GM19025 (cell line): ENCODE measurements around the gene ATP6V1G2.
A peak's percentile ranks its signal among the peaks of the same experiment; 100 is the strongest.

Experiments
- ATAC-seq: cut with Tn5 transposase; IDR thresholded peaks from one replicate; pipeline ENCODE4 v1.9.1; 2021; ENCODE audit warnings: mild to moderate bottlenecking, low read depth, moderate library complexity; ENCODE audit not compliant: unreplicated experiment

Gene ATP6V1G2

GRCh38 chr6:31576897-31577578, 30.6 kb upstream of the ATP6V1G2 start:
- ATAC-seq: no peak

GRCh38 chr6:31575952-31576685, 29.7 kb upstream of the ATP6V1G2 start:
- ATAC-seq: no peak

- ATAC-seq: no peak
These were observed 29.0 kb upstream of the ATP6V1G2 start, which contains the start of gene TNF for GRCh38 chr6:31575335-31575901. TNF (plus strand) TSS chr6:31575565; CDS start chr6:31575742, 177 bp downstream.

GRCh38 chr6:31574106-31575061, 28.0 kb upstream of the ATP6V1G2 start:
- ATAC-seq: no peak

- ATAC-seq: no peak
These were observed 27.1 kb upstream of the ATP6V1G2 start for GRCh38 chr6:31573239-31574105.

- peak; percentile 54 for ATAC-seq
These were observed 25.9 kb upstream of the ATP6V1G2 start, which contains the start of gene LTA for GRCh38 chr6:31572041-31572911. LTA (plus strand) TSS chr6:31572289; CDS start chr6:31572743, 454 bp downstream.

GRCh38 chr6:31569861-31570536, 23.6 kb upstream of the ATP6V1G2 start:
- no peak for ATAC-seq

- ATAC-seq: peak; percentile 62
These were observed 22.1 kb upstream of the ATP6V1G2 start for GRCh38 chr6:31568537-31568961.

GRCh38 chr6:31567531-31568370, 21.3 kb upstream of the ATP6V1G2 start:
- ATAC-seq: no peak

GRCh38 chr6:31560697-31561058, 14.3 kb upstream of the ATP6V1G2 start:
- ATAC-seq: no peak

- ATAC-seq: peak; percentile 76
These were observed 13.7 kb upstream of the ATP6V1G2 start for GRCh38 chr6:31559958-31560696.

- ATAC-seq: no peak
These were observed 13.2 kb upstream of the ATP6V1G2 start for GRCh38 chr6:31559606-31559957.

GRCh38 chr6:31558631-31559500, 12.5 kb upstream of the ATP6V1G2 start:
- no peak for ATAC-seq

GRCh38 chr6:31558318-31558625, 11.9 kb upstream of the ATP6V1G2 start:
- ATAC-seq: no peak

- no peak for ATAC-seq
These were observed 11.3 kb upstream of the ATP6V1G2 start for GRCh38 chr6:31557443-31558317.
